HEK293 (cell line): ENCODE data around the gene CH25H.

ENCODE experiments used
- CTCF ChIA-PET: fragments of 350-600 bp; formaldehyde crosslinking; extraction: SDS; loops from one replicate; lab custom pipeline; 2021; ENCODE audit warnings: antibody characterized with exemption; lab: Yijun Ruan, JAX
- POLR2A ChIA-PET: fragments of 300-600 bp; formaldehyde crosslinking; extraction: SDS; loops from one replicate; lab custom pipeline; 2020; ENCODE audit warnings: antibody characterized with exemption, inconsistent platforms; lab: Yijun Ruan, JAX
- H3K27ac ChIP-seq: fragments of 200-500 bp; sonication (Bioruptor generic); 2 replicates; pipeline ENCODE4 v1.5.1; 2014; ENCODE audit warnings: low read depth, low read length, control low read depth, inconsistent platforms; ENCODE audit errors: extremely low read depth
- H3K36me3 ChIP-seq, 2 experiments: fragments of 200-500 bp in 1 of 2; sonication (Bioruptor generic) in 1 of 2; 1 replicate in 1 of 2; 2 replicates in 1 of 2; pipeline ENCODE4 v1.5.1; 2014 to 2017; ENCODE audit warnings: inconsistent platforms in 2 of 2, low read length in 2 of 2; ENCODE audit not compliant: control insufficient read depth in 2 of 2, insufficient read depth in 1 of 2
- H3K4me1 ChIP-seq: fragments of 200-500 bp; sonication (Bioruptor generic); 2 replicates; pipeline ENCODE4 v1.5.1; 2014; ENCODE audit warnings: mild to moderate bottlenecking, low read length, inconsistent platforms; ENCODE audit not compliant: control insufficient read depth, insufficient read depth
- H3K4me3 ChIP-seq: 2 replicates; pipeline ENCODE4 v1.5.1; 2011; ENCODE audit warnings: low read depth, mild to moderate bottlenecking, control low read depth, low read length, moderate library complexity
- H3K9me3 ChIP-seq: fragments of 200-500 bp; sonication (Bioruptor generic); 2 replicates; pipeline ENCODE4 v1.5.1; 2014; ENCODE audit warnings: low read depth, low read length, inconsistent platforms; ENCODE audit not compliant: control insufficient read depth, insufficient read depth
- GFI1B ChIP-seq: fragments of 450-650 bp; formaldehyde crosslinking; IDR thresholded peaks from 2 replicates; pipeline ENCODE4 v1.5.1; 2016; ENCODE audit warnings: missing biosample characterization, missing genetic modification characterization
- KLF17 ChIP-seq: fragments of 450-650 bp; formaldehyde crosslinking; IDR thresholded peaks from 2 replicates; pipeline ENCODE4 v1.5.1; 2016; ENCODE audit warnings: missing biosample characterization, missing genetic modification characterization
- MZF1 ChIP-seq: fragments of 450-650 bp; formaldehyde crosslinking; IDR thresholded peaks from 2 replicates; pipeline ENCODE4 v1.5.1; 2017; ENCODE audit warnings: missing biosample characterization, missing genetic modification characterization, borderline replicate concordance
- PRDM4 ChIP-seq: fragments of 450-650 bp; formaldehyde crosslinking; IDR thresholded peaks from 2 replicates; pipeline ENCODE4 v1.5.1; 2017; ENCODE audit warnings: missing biosample characterization, missing genetic modification characterization
- SCRT2 ChIP-seq: fragments of 450-650 bp; formaldehyde crosslinking; IDR thresholded peaks from 2 replicates; pipeline ENCODE4 v1.5.1; 2016; ENCODE audit warnings: missing biosample characterization, missing genetic modification characterization
- TRIM28 ChIP-seq: IDR thresholded peaks from 2 replicates; pipeline ENCODE4 v1.6.1; 2011; ENCODE audit warnings: low read length, control low read depth, borderline replicate concordance
- ZEB2 ChIP-seq: fragments of 450-650 bp; formaldehyde crosslinking; IDR thresholded peaks from 2 replicates; pipeline ENCODE4 v1.5.1; 2016; ENCODE audit warnings: missing biosample characterization, missing genetic modification characterization
- ZFP37 ChIP-seq: fragments of 450-650 bp; formaldehyde crosslinking; IDR thresholded peaks from 2 replicates; pipeline ENCODE4 v1.5.1; 2016; ENCODE audit warnings: missing biosample characterization, missing genetic modification characterization
- ZFP69B ChIP-seq: fragments of 450-650 bp; formaldehyde crosslinking; IDR thresholded peaks from 2 replicates; pipeline ENCODE4 v1.5.1; 2016; ENCODE audit warnings: missing biosample characterization, missing genetic modification characterization
- ZNF248 ChIP-seq: fragments of 450-650 bp; formaldehyde crosslinking; IDR thresholded peaks from 2 replicates; pipeline ENCODE4 v1.5.1; 2017; ENCODE audit warnings: missing biosample characterization, missing genetic modification characterization
- ZNF292 ChIP-seq: fragments of 450-650 bp; formaldehyde crosslinking; IDR thresholded peaks from 2 replicates; pipeline ENCODE4 v1.5.1; 2016; ENCODE audit warnings: low read depth, missing biosample characterization, missing genetic modification characterization, borderline replicate concordance
- ZNF335 ChIP-seq: fragments of 450-650 bp; formaldehyde crosslinking; conservative IDR thresholded peaks from 2 replicates; pipeline ENCODE4 v1.5.1; 2016; ENCODE audit warnings: missing biosample characterization, missing genetic modification characterization
- ZNF354C ChIP-seq: fragments of 450-650 bp; formaldehyde crosslinking; IDR thresholded peaks from 2 replicates; pipeline ENCODE4 v1.5.1; 2016; ENCODE audit warnings: missing biosample characterization, missing genetic modification characterization, low read depth, borderline replicate concordance
- ZNF37A ChIP-seq: fragments of 450-650 bp; IDR thresholded peaks from 2 replicates; pipeline ENCODE4 v1.5.1; 2018; ENCODE audit warnings: missing biosample characterization, missing genetic modification characterization
- ZNF398 ChIP-seq: fragments of 450-650 bp; formaldehyde crosslinking; IDR thresholded peaks from 2 replicates; pipeline ENCODE4 v1.5.1; 2017; ENCODE audit warnings: missing biosample characterization, missing genetic modification characterization
- ZNF433 ChIP-seq: fragments of 450-650 bp; formaldehyde crosslinking; IDR thresholded peaks from 2 replicates; pipeline ENCODE4 v1.5.1; 2016; ENCODE audit warnings: missing biosample characterization, missing genetic modification characterization, low read depth
- ZNF791 ChIP-seq: fragments of 450-650 bp; formaldehyde crosslinking; IDR thresholded peaks from 2 replicates; pipeline ENCODE4 v1.5.1; 2016; ENCODE audit warnings: missing biosample characterization, missing genetic modification characterization
- ZNF837 ChIP-seq: fragments of 450-650 bp; formaldehyde crosslinking; IDR thresholded peaks from 2 replicates; pipeline ENCODE4 v1.5.1; 2016; ENCODE audit warnings: missing biosample characterization, missing genetic modification characterization
- ZSCAN30 ChIP-seq: fragments of 450-650 bp; IDR thresholded peaks from 2 replicates; pipeline ENCODE4 v1.5.1; 2018; ENCODE audit warnings: missing biosample characterization, mild to moderate bottlenecking, missing genetic modification characterization, moderate library complexity
- TF ChIP-seq, protein P1 (sequence below): sonication (generic); formaldehyde crosslinking; IDR thresholded peaks from 2 replicates; pipeline ENCODE4 v1.8.1; 2022; ENCODE audit warnings: mild to moderate bottlenecking, moderate library complexity, missing genetic modification reagents

The CH25H gene

DNA sequence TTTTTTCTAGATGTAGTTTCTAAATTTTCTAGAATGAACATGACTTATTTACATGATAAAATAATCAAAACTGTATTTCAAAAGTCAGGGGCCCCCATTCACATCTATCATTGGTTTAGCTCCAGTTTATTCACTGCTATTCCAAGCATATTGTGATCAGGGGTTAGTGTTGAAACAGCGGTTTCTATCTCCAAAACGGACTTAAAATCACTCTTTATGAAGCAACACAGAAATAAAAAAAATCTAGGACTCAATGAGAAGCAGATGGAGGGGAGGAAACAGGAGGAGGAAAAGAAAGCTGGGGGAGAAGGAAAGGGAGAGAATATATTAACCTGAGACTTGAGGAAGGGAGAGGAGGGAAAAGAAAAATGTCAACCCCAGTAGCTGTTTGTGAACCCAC is 14.8 kb upstream of the CH25H start (continued):
- TF ChIP-seq ZEB2 (no peak), ZNF335 (tag by site-specific recombination) (no peak)
- TF ChIP-seq, all 188 proteins: peak for 0

GRCh38 chr10:89219513-89220218 is 12.5 kb upstream of the CH25H start:
- TF ChIP-seq GFI1B (tag by site-specific recombination) (no peak), ZSCAN30 (tag by site-specific recombination) (no peak), ZNF791 (tag by site-specific recombination) (no peak), SCRT2 (tag by site-specific recombination) (no peak), ZNF433 (tag by site-specific recombination) (no peak), KLF17 (no peak), ZNF354C (tag by site-specific recombination) (no peak), ZNF837 (tag by site-specific recombination) (no peak)
- TF ChIP-seq, protein P1, sequence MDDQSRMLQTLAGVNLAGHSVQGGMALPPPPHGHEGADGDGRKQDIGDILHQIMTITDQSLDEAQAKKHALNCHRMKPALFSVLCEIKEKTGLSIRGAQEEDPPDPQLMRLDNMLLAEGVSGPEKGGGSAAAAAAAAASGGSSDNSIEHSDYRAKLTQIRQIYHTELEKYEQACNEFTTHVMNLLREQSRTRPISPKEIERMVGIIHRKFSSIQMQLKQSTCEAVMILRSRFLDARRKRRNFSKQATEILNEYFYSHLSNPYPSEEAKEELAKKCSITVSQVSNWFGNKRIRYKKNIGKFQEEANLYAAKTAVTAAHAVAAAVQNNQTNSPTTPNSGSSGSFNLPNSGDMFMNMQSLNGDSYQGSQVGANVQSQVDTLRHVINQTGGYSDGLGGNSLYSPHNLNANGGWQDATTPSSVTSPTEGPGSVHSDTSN (CRISPR knock-in tag) = no peak
- H3K36me3 ChIP-seq = peaks cover 3 to 6% of the 10 kb centered on the region in 2 experiments; a peak in 2 of 3 replicates
- ChIA-PET POLR2A (no interaction called here), CTCF (interaction anchor here (1.2 to 3.6 kb wide), 4 partner anchors 13 to 286 kb away, joined by 4 to 50 read pairs (median 31); partner anchors contain the start of gene CH25H)
- no peak overlapping the region for H3K4me3 ChIP-seq
- H3K27ac ChIP-seq = no peak overlapping the region
- H3K9me3 ChIP-seq = no peaks in the 10 kb centered on the region
- 0 out of 2 replicates have a peak, but pooled peaks cover 2% of the 10 kb centered on the region for H3K4me1 ChIP-seq

DNA sequence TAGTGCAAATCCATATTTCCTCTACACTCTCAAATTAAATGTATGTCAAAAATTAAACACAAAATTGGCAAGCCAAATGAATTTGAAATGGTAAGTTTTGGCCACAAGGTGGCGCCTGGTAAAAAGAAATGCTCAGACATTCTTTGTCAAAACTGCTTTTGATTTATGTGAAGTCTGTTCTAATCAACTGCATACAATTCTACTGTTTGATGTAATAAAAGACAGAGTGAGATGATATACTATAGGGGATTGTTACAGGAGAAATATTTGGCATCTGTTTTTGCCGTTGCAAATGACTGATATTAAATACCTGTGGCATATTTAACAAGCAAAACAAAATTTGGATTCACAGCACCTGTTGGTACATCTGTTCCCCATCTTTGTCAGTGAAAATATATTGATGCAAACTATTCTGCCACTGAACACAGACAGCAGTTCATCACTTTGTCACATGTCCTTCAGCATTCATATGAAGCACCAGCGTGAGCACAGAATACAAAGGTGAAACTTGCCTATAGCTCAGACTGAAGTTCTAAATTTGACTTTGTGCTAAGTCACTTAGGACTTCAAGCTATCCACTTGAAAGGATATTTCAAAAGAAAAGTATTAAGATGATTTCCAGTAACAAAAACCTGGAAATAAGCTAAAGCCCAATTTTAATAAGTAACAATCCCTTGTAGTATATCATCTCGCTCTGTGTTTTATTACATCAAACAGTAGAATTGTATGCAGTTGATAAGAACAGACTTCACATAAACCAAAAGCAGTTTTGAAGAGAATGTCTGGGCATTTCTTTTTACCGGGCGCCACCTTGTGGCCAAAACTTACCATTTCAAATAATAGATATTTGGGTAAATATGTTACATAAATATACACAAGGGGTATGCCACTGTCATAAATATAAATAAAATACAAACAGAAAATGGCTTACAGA is 10.2 kb upstream of the CH25H start:
- Histone ChIP-seq H3K4me1 (0 out of 2 replicates have a peak, but pooled peaks cover 2% of the 10 kb centered on the region), H3K4me3 (no peak overlapping the region), H3K9me3 (no peaks in the 10 kb centered on the region), H3K36me3 (peaks cover 3 to 6% of the 10 kb centered on the region in 2 experiments; a peak in 2 of 3 replicates), H3K27ac (no peak overlapping the region)
- ChIA-PET POLR2A (no interaction called here), CTCF (interaction anchor here (0.5 to 3.6 kb wide), 69 partner anchors 9 to 1447 kb away, joined by 3 to 50 read pairs (median 4); partner anchors contain the start of genes CH25H, FAS, IFIT1 and IFIT2)
- TF ChIP-seq MZF1 (tag by site-specific recombination) = no peak
- no peak for TF ChIP-seq ZNF37A (tag by site-specific recombination)
- TF ChIP-seq ZFP69B (tag by site-specific recombination) = no peak
- no peak for TF ChIP-seq PRDM4 (tag by site-specific recombination)
- TF ChIP-seq ZNF292 = no peak
- peak; percentile 15; the same call in 1 of the 2 replicates for TF ChIP-seq ZSCAN30 (tag by site-specific recombination)
- TF ChIP-seq ZNF248 (tag by site-specific recombination) = no peak
- TF ChIP-seq ZEB2 = 0 out of 2 replicates have a peak, but pooled peaks have one; percentile 16
- TF ChIP-seq ZFP37 (tag by site-specific recombination) = 0 out of 2 replicates have a peak, but pooled peaks have one; percentile 17
- TF ChIP-seq TRIM28 = 0 out of 2 replicates have a peak, but pooled peaks have one; percentile 16
- no peak for TF ChIP-seq ZNF398 (tag by site-specific recombination)
